ENCODE data around the gene POU2F1.

GRCh38 chr1:167231873-167232450 lies 11.3 kb downstream of the POU2F1 start:
- TF ChIP-seq CTCF (IDR thresholded peaks at IDR 0.05) = no peak
- TF ChIP-seq POLR2A (IDR thresholded peaks at IDR 0.05) = no peak

All from Peyer's patch (tissue), 4 donors.